ENCODE results near the gene GNPDA1.

The GNPDA1 gene

GRCh38 chr5:142020122-142020659, 7.4 kb upstream of the GNPDA1 start:
- no peak for DNase-seq

GRCh38 chr5:142017832-142018427, 5.1 kb upstream of the GNPDA1 start:
- no peak for DNase-seq

- DNase-seq = peak; percentile 22
Measured at GRCh38 chr5:142016556-142016955, 3.7 kb upstream of the GNPDA1 start.

- peak; percentile 31 for DNase-seq
Measured at GRCh38 chr5:142015781-142016533, 3.1 kb upstream of the GNPDA1 start.

- DNase-seq = peak; percentile 58
Measured at GRCh38 chr5:142014911-142015584, 2.2 kb upstream of the GNPDA1 start.

- no peak for DNase-seq
Measured at GRCh38 chr5:142013734-142014521, 1.1 kb upstream of the GNPDA1 start.

- peak; percentile 63 for DNase-seq
Measured at GRCh38 chr5:142012186-142012785, 541 bp downstream of the GNPDA1 start.

- DNase-seq = no peak
Measured at GRCh38 chr5:142011572-142012185, 1.1 kb downstream of the GNPDA1 start.

GRCh38 chr5:142009886-142010285, 2.9 kb downstream of the GNPDA1 start:
- DNase-seq = no peak

- no peak for DNase-seq
Measured at GRCh38 chr5:142008813-142009212, 4.0 kb downstream of the GNPDA1 start.

- DNase-seq = no peak
Measured at GRCh38 chr5:142007237-142007544, 5.6 kb downstream of the GNPDA1 start.

- no peak for DNase-seq
Measured at GRCh38 chr5:142006363-142007236, 6.2 kb downstream of the GNPDA1 start.

- no peak for DNase-seq
Measured at GRCh38 chr5:142003266-142003800, 9.5 kb downstream of the GNPDA1 start.

GRCh38 chr5:142000704-142001484, 11.9 kb downstream of the GNPDA1 start:
- DNase-seq = no peak

GRCh38 chr5:142000173-142000572, 12.7 kb downstream of the GNPDA1 start:
- DNase-seq = no peak

GRCh38 chr5:141997358-141997960, 15.4 kb downstream of the GNPDA1 start:
- no peak for DNase-seq

GRCh38 chr5:141995656-141996055, 17.2 kb downstream of the GNPDA1 start:
- DNase-seq = no peak

GRCh38 chr5:141994511-141995136, 18.2 kb downstream of the GNPDA1 start:
- DNase-seq = no peak

- peak; percentile 83 for DNase-seq
Measured at GRCh38 chr5:141992349-141992963, 20.4 kb downstream of the GNPDA1 start.
